ENCODE results near the gene IQCM.

DNA sequence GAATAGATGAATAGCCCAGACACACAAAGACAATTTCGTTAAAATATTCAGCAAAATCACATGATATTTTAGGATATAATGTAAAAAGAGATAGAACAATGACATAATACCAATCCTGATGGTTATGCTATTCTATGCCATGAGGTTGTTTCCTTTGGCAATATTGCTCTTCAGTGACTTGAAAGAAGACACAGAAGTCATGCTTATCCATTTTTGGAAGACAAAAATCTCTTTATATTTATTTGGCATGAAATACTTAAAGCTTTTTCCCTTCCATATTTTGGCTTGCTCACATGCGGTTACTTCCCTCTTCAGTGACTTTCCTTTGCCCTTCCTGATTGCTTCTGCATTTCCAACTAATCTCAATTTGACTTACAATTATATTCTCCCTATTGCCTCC is 314.8 kb downstream of the IQCM start:
- TF ChIP-seq, protein P1, sequence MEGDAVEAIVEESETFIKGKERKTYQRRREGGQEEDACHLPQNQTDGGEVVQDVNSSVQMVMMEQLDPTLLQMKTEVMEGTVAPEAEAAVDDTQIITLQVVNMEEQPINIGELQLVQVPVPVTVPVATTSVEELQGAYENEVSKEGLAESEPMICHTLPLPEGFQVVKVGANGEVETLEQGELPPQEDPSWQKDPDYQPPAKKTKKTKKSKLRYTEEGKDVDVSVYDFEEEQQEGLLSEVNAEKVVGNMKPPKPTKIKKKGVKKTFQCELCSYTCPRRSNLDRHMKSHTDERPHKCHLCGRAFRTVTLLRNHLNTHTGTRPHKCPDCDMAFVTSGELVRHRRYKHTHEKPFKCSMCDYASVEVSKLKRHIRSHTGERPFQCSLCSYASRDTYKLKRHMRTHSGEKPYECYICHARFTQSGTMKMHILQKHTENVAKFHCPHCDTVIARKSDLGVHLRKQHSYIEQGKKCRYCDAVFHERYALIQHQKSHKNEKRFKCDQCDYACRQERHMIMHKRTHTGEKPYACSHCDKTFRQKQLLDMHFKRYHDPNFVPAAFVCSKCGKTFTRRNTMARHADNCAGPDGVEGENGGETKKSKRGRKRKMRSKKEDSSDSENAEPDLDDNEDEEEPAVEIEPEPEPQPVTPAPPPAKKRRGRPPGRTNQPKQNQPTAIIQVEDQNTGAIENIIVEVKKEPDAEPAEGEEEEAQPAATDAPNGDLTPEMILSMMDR (IDR thresholded peaks at IDR 0.05), result no peak
- TF ChIP-seq POLR2A (IDR thresholded peaks at IDR 0.05), result no peak

All from breast epithelium (tissue), 3 donors.